GF-D8 (cell line): ENCODE measurements around the gene NOTCH1.
"Not testable (repeated sequence)": the region's sequence is repeated elsewhere in the genome, so short reads cannot be mapped to it uniquely, and the experiment has no call there.

Experiments
- DNase-seq: peaks from one replicate; lab custom pipeline; 2025; lab: John Stamatoyannopoulos, UW

Gene NOTCH1

DNA sequence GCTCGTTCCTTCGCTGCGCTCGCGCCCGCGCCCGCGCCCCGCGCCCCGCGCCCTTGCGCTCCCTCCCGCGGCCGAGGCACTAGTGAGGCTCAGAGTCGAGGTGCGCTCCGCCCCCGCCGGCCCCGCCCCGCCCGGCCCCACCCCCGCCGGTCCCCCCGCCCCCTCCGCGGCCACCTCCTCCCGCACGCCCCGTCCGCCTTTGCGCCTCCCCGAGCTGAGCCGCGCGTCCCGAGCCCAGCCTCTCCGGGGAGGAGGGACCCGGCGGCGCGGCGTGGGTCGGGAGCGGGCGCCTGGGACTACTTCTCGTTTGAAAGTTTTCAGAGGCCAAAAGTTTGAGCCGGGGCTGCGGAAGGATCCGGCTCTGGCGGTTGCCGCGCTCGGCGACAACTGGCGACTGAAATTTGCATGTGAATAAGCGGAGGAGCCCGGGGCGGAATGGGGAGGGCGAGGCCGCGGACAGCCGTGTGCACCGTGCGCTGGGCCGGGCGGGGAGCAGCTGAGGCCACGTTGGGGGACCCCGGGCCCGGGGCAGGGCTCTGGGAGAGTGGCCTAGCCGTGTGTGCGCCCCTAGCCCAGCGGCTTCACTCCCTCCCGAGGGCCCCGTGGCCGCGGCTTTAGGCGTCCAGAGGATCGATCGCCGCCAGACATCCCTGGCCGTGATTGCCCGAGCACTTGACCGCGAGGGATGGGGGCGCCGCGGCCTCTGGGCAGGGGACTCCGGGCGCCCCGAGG is at the start of gene NOTCH1:
Gene NOTCH1 (minus strand): TSS at position 84 of the 732 bp plus-strand sequence. CDS start 262 bp downstream, outside the sequence.
- DNase-seq, result peak; percentile 88

DNA sequence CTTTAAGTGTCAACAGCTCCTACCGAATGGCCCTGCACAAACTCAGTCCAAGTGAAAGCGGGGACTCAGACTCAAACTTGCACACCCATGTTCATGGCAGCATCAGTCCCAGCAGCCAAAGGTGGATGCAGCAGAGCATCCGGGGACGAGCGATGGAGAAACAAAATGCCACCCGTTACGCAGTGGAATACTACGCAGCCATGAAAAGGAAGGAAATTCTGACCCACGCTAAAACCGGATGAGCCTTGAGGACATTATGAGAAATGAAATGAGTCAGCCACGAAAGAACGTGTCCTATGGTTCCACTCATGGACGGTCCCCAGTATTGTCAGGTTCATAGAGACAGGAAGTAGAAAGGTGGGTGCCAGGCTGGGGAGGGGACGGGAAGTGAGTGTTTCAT is 48.6 kb upstream of the NOTCH1 start:
- no peak for DNase-seq

GRCh38 chr9:136593581-136593980 is 47.7 kb upstream of the NOTCH1 start:
- DNase-seq, result no peak

- no peak for DNase-seq
These were observed 46.8 kb upstream of the NOTCH1 start for GRCh38 chr9:136592666-136593065.

GRCh38 chr9:136590821-136591752 is 45.2 kb upstream of the NOTCH1 start:
- DNase-seq, result no peak

- no peak for DNase-seq
These were observed 44.2 kb upstream of the NOTCH1 start for GRCh38 chr9:136589766-136590763.

GRCh38 chr9:136588663-136589464 is 43.0 kb upstream of the NOTCH1 start:
- no peak for DNase-seq

DNA sequence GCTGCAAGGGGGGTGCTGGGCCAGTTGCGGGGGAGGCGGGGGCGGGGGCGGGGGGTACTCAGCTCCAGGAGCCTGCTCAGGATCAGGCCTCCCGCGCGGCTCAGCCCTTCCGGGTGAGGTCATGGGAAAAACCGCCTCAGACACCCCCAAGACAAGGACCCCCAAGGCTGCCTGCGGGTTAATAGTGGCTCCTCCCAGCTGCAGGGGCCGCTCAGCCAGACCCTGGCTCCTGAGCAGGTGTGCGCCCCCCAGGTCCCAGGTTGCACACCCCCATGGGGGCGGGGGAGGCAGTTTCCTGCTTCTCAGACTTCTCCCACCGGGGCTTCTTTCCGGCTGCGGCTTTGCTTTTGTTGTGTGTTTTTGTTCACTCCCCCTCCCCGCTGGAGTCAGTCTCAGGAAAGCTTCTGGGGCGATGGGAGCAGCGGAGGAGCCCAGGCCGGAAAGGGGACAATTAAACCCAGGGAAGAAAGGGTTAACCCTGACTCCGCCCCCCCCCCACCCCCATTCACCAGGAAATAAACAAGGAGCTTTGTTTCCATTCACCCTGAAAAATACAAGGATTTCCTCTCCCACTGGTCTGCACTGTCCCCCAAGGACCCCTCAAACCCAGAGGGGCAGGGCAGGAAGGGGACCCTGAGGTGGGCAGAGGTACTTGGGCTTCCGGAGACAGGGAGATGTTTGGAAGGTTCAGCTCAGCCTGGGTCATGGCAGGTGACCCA is 42.3 kb upstream of the NOTCH1 start:
- peak; percentile 37 for DNase-seq

DNA sequence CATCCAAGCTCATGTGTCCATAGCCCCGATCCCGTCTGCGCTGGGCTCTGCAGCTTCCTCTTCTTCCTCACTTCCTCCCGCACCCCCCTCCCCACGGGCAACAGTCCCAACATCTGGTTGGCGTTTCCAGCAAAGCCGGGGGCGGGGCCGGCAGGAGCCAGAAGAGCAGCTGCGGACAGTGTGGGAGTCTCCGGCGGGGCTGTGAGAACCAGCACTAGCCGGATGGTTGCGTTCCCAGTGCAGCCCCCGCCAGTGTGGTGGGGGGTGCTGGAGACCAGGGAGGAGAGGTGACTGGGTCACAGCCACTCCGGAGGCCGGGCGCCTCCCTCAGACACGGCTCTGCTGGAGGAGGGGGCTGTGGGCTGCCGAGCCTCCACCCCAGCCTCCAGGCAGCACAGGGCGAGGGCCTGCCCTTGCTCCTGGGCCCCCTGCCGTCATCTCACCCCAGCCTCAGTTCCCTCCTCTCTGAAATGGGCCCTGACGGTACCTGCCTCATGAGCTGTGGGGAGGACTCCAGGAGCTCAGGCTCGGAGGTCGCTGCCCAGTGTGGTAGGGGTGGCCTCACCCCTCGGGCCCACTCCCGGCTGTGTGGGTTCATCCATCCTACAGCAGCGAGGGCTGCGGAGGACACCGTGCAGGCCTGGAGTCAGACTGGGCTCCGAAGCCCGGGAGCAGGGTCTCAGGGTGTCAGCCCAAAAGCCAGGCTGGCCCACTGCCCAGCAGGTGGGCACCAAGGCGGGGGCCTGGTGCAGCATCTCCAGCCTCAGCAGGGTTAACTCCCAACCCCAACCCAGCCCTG is 41.5 kb upstream of the NOTCH1 start:
- DNase-seq, result peak; percentile 87

GRCh38 chr9:136586391-136586953 is 40.6 kb upstream of the NOTCH1 start:
- no peak for DNase-seq

DNA sequence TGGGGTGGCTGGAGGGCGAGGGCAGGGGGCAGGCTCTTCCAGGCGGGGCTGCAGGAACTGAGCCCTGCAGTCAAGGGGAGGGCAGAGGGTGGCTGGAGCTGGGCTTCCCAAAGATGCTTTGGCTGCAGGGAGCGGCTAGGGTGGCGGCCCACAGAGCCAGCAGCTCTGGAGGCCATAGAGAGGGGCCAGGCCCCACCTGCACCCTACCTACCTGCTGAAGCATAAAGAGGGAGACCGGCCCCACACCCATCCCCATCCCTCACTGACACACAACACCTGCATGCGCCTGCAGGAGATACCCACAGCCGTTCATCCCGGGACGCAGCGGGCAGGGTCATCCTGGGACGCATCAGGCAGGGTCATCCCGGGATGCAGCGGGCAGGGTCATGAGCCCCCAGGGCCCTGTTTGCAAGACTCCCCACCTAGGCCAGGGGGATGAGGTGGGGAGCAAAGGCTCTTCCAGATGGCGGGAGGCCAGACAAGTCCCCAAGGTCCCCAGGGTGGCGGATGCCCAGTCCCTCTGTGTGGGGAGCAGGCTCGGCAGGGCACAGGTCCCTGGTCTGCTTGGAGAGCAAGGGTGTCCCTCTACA is 39.8 kb upstream of the NOTCH1 start:
- no peak for DNase-seq

- no peak for DNase-seq
These were observed 39.1 kb upstream of the NOTCH1 start for GRCh38 chr9:136584934-136585333.

DNA sequence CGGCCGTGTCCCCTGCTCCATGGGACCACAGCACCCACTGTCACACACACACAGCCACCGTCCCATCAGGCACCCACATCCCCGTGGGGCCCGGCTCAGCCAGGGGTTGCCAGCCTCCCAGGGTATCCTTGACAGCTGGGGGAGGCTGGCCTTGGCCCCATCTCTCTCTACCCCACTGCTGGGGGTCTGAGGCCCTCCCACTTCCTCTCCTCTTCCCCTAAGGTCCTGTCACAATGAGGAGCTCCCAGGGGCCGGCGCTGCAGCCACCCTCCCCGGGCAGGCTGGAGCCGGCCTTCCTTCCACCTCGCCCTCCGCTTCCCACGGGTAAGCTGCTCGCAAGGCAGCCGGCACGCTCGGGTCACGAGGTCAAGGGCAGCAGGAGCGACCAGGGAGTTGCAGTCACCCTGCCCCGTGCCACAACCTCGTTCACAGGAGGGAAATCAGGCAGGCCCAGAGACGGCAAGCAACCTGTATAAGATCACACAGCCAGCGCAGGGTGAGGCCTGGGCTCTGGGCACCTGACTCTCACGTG is 38.6 kb upstream of the NOTCH1 start:
- no peak for DNase-seq

- DNase-seq, result no peak
These were observed 37.3 kb upstream of the NOTCH1 start for GRCh38 chr9:136582977-136583735.

DNA sequence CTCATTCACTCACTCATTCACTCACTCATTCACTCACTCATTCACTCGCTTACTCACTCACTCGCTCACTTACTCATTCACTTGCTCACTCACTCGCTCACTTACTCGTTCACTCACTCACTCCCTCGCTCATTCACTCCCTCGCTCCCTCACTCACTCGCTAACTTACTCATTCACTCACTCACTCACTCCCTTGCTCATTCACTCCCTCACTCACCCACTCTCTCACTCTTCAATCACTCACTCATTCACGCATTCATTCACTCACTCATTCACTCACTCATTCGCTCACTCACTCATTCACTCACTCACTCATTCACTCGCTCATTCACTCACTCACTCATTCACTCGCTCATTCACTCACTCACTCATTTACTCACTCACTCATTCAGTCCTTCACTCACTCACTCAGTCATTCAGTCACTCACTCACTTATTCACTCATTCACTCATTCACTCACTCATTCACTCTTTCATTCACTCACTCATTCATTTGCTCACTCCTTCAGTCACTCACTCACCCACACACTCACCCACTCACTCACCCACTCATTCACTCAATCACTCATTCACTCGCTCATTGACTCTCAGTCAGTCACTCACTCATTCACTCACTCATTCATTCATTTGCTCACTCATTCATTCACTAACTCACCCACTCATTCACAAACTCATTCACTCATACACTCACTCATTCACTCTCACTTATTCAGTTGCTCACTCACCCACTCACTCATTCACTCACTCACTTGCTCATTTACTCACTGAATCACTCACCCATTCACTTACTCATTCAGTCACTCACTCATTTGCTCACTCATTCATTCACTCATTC is 36.0 kb upstream of the NOTCH1 start:
- DNase-seq, result no peak

DNA sequence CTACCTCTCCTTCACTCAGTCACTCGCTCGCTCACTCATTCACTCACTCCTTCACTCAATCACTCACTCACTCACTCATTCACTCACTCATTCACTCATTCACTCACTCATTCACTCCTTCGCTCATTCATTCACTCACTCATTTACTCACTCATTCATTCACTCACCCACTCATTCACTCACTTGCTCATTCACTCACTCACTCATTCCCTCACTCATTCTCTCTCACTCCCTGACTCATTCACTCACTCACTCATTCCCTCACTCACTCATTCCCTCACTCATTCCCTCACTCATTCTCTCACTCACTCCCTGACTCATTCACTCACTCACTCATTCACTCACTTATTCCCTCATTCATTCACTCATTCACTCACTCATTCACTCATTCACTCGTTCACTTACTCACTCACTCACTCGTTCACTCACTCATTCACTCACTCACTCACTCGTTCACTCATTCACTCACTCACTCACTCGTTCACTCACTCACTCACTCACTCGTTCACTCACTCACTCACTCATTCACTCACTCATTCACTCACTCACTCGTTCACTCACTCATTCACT is 33.9 kb upstream of the NOTCH1 start:
- not testable (repeated sequence) for DNase-seq
